ENCODE measurements around the gene HBG2.

HBG2 gene

GRCh38 chr11:5226732-5227310 is 27.8 kb downstream of the HBG2 start, which contains the start of gene HBB:
Gene HBB (minus strand): TSS chr11:5227071. CDS start chr11:5227021, 50 bp downstream.
- no peak for DNase-seq

- no peak for DNase-seq
Measured at GRCh38 chr11:5225480-5225871, 29.1 kb downstream of the HBG2 start.

GRCh38 chr11:5224538-5225479 is 29.8 kb downstream of the HBG2 start:
- DNase-seq: no peak

GRCh38 chr11:5223686-5224085 is 30.9 kb downstream of the HBG2 start:
- no peak for DNase-seq

- no peak for DNase-seq
Measured at GRCh38 chr11:5223146-5223545, 31.4 kb downstream of the HBG2 start.

GRCh38 chr11:5210376-5210885 is 44.1 kb downstream of the HBG2 start:
- no peak for DNase-seq

- no peak for DNase-seq
Measured at GRCh38 chr11:5204787-5205186, 49.8 kb downstream of the HBG2 start.

GRCh38 chr11:5203366-5203765 is 51.2 kb downstream of the HBG2 start:
- no peak for DNase-seq
